T-helper 1 cell treated with Interleukin-12 subunit alpha and Interleukin-12 subunit beta and Interleukin-4 antibody, amounts not matched to agents 30 μg/mL and 1 μg/mL, for 36 hours (primary cell): Measurements from ENCODE around the gene EFHD2.
"Not testable (repeated sequence)": the region's sequence is repeated elsewhere in the genome, so short reads cannot be mapped to it uniquely, and the experiment has no call there.

Experiments
- H3K27ac Mint-ChIP-seq: one replicate; pipeline ENCODE4 v1.8.0; 2021; ENCODE audit warnings: mild to moderate bottlenecking, mixed read lengths
- H3K27me3 Mint-ChIP-seq: one replicate; pipeline ENCODE4 v1.8.0; 2021; ENCODE audit warnings: low read depth, mixed read lengths
- H3K36me3 Mint-ChIP-seq: one replicate; pipeline ENCODE4 v1.8.0; 2021; ENCODE audit warnings: low read depth, mixed read lengths
- H3K4me1 Mint-ChIP-seq: one replicate; pipeline ENCODE4 v1.8.0; 2021; ENCODE audit warnings: low read depth, mixed read lengths
- H3K4me3 Mint-ChIP-seq: one replicate; pipeline ENCODE4 v1.8.0; 2021; ENCODE audit warnings: mild to moderate bottlenecking, moderate library complexity, mixed read lengths
- H3K9me3 Mint-ChIP-seq: one replicate; pipeline ENCODE4 v1.8.0; 2021; ENCODE audit warnings: mixed read lengths

EFHD2 gene

GRCh38 chr1:15456313-15456954, 46.7 kb downstream of the EFHD2 start, which contains the start of gene CELA2A:
Gene CELA2A, plus strand, starts transcription at chr1:15456732. Its CDS starts 22 bp downstream, at chr1:15456754.
- H3K4me3 Mint-ChIP-seq, result no peak within 1 kb of the TSS
- peaks cover 3% of the 10 kb centered on the region for H3K27me3 Mint-ChIP-seq

GRCh38 chr1:15457585-15457984, 47.9 kb downstream of the EFHD2 start:
- no peaks in the 10 kb centered on the region for H3K9me3 Mint-ChIP-seq
- H3K4me1 Mint-ChIP-seq, result no peaks in the 10 kb centered on the region
- no peak overlapping the region for H3K27ac Mint-ChIP-seq
- H3K36me3 Mint-ChIP-seq, result no peaks in the 10 kb centered on the region
- no peak overlapping the region for H3K4me3 Mint-ChIP-seq
- H3K27me3 Mint-ChIP-seq, result peaks cover 3% of the 10 kb centered on the region

More at GRCh38 chr1:15456313-15456954, 46.7 kb downstream of the EFHD2 start, which contains the start of gene CELA2A:
- H3K36me3 Mint-ChIP-seq, result no peaks in the 10 kb centered on the region
- no peak within 1 kb of the TSS for H3K27ac Mint-ChIP-seq
- H3K9me3 Mint-ChIP-seq, result no peaks in the 10 kb centered on the region
- H3K4me1 Mint-ChIP-seq, result no peaks in the 10 kb centered on the region

- H3K4me3 Mint-ChIP-seq, H3K27me3 Mint-ChIP-seq, H3K27ac Mint-ChIP-seq, H3K36me3 Mint-ChIP-seq, H3K4me1 Mint-ChIP-seq, H3K9me3 Mint-ChIP-seq: not testable (repeated sequence)
These were observed 48.7 kb downstream of the EFHD2 start for GRCh38 chr1:15458388-15458787.

- Mint-ChIP-seq H3K36me3 (no peaks in the 10 kb centered on the region), H3K27ac (no peak overlapping the region), H3K4me1 (no peaks in the 10 kb centered on the region), H3K27me3 (peaks cover 6% of the 10 kb centered on the region), H3K4me3 (no peak overlapping the region), H3K9me3 (no peaks in the 10 kb centered on the region)
These were observed 50.4 kb downstream of the EFHD2 start for GRCh38 chr1:15459771-15460707.

GRCh38 chr1:15460708-15461095, 51.0 kb downstream of the EFHD2 start:
- no peaks in the 10 kb centered on the region for H3K9me3 Mint-ChIP-seq
- H3K4me1 Mint-ChIP-seq, result no peaks in the 10 kb centered on the region
- no peak overlapping the region for H3K4me3 Mint-ChIP-seq
- no peak overlapping the region for H3K27ac Mint-ChIP-seq
- no peaks in the 10 kb centered on the region for H3K36me3 Mint-ChIP-seq
- H3K27me3 Mint-ChIP-seq, result peaks cover 6% of the 10 kb centered on the region

- H3K4me3 Mint-ChIP-seq, H3K27me3 Mint-ChIP-seq, H3K9me3 Mint-ChIP-seq, H3K36me3 Mint-ChIP-seq, H3K27ac Mint-ChIP-seq, H3K4me1 Mint-ChIP-seq: not testable (repeated sequence)
These were observed 53.5 kb downstream of the EFHD2 start for GRCh38 chr1:15463064-15463800.

- not testable (repeated sequence) for H3K27me3 Mint-ChIP-seq, H3K4me3 Mint-ChIP-seq, H3K4me1 Mint-ChIP-seq, H3K9me3 Mint-ChIP-seq, H3K27ac Mint-ChIP-seq, H3K36me3 Mint-ChIP-seq
These were observed 54.2 kb downstream of the EFHD2 start for GRCh38 chr1:15463926-15464322.

- no peak overlapping the region for H3K4me3 Mint-ChIP-seq
- no peaks in the 10 kb centered on the region for H3K4me1 Mint-ChIP-seq
- no peak overlapping the region for H3K27ac Mint-ChIP-seq
- H3K36me3 Mint-ChIP-seq, result no peaks in the 10 kb centered on the region
- H3K27me3 Mint-ChIP-seq, result peaks cover 3% of the 10 kb centered on the region
- H3K9me3 Mint-ChIP-seq, result no peaks in the 10 kb centered on the region
These were observed 56.0 kb downstream of the EFHD2 start for GRCh38 chr1:15465674-15466073.

- not testable (repeated sequence) for H3K36me3 Mint-ChIP-seq, H3K27me3 Mint-ChIP-seq, H3K27ac Mint-ChIP-seq, H3K9me3 Mint-ChIP-seq, H3K4me1 Mint-ChIP-seq, H3K4me3 Mint-ChIP-seq
These were observed 57.4 kb downstream of the EFHD2 start for GRCh38 chr1:15466955-15467625.

- H3K4me1 Mint-ChIP-seq, result no peaks in the 10 kb centered on the region
These were observed 58.5 kb downstream of the EFHD2 start for GRCh38 chr1:15468145-15468544.

GRCh38 chr1:15469361-15469760, 59.7 kb downstream of the EFHD2 start:
- Mint-ChIP-seq H3K27me3 (peaks cover 2% of the 10 kb centered on the region), H3K4me1 (no peaks in the 10 kb centered on the region), H3K27ac (no peak overlapping the region), H3K9me3 (no peaks in the 10 kb centered on the region), H3K36me3 (no peaks in the 10 kb centered on the region), H3K4me3 (no peak overlapping the region)

More at GRCh38 chr1:15468145-15468544, 58.5 kb downstream of the EFHD2 start:
- Mint-ChIP-seq H3K36me3 (no peaks in the 10 kb centered on the region), H3K4me3 (no peak overlapping the region), H3K9me3 (no peaks in the 10 kb centered on the region), H3K27ac (no peak overlapping the region), H3K27me3 (peaks cover 3% of the 10 kb centered on the region)

GRCh38 chr1:15469821-15470448, 60.2 kb downstream of the EFHD2 start:
- not testable (repeated sequence) for H3K27ac Mint-ChIP-seq, H3K36me3 Mint-ChIP-seq, H3K4me3 Mint-ChIP-seq, H3K4me1 Mint-ChIP-seq, H3K27me3 Mint-ChIP-seq, H3K9me3 Mint-ChIP-seq

GRCh38 chr1:15471067-15471466, 61.4 kb downstream of the EFHD2 start:
- not testable (repeated sequence) for H3K27me3 Mint-ChIP-seq, H3K9me3 Mint-ChIP-seq, H3K36me3 Mint-ChIP-seq, H3K4me1 Mint-ChIP-seq, H3K4me3 Mint-ChIP-seq, H3K27ac Mint-ChIP-seq

GRCh38 chr1:15471723-15472122, 62.0 kb downstream of the EFHD2 start:
- not testable (repeated sequence) for H3K4me1 Mint-ChIP-seq

More at GRCh38 chr1:15471723-15472122, 62.0 kb downstream of the EFHD2 start:
- not testable (repeated sequence) for H3K9me3 Mint-ChIP-seq, H3K27ac Mint-ChIP-seq, H3K27me3 Mint-ChIP-seq, H3K4me3 Mint-ChIP-seq, H3K36me3 Mint-ChIP-seq
